ENCODE data around the gene SMARCD1.

The SMARCD1 gene

GRCh38 chr12:50103767-50104321, 18.7 kb downstream of the SMARCD1 start, which contains the start of gene GPD1:
Gene GPD1, plus strand, starts transcription at chr12:50104008. Its CDS starts 43 bp downstream, at chr12:50104051.
- DNase-seq (ENCODE audit: low read depth in 1 of 2, low spot score in 1 of 2): peak in 1 of 2 donors; percentile 14

GRCh38 chr12:50104417-50105366, 19.6 kb downstream of the SMARCD1 start:
- DNase-seq (ENCODE audit: low read depth in 1 of 2, low spot score in 1 of 2): no peak

GRCh38 chr12:50105913-50106450, 20.8 kb downstream of the SMARCD1 start:
- no peak for DNase-seq (ENCODE audit: low read depth in 1 of 2, low spot score in 1 of 2)

- no peak for DNase-seq (ENCODE audit: low read depth in 1 of 2, low spot score in 1 of 2)
These were observed 21.8 kb downstream of the SMARCD1 start for GRCh38 chr12:50106907-50107306.

- DNase-seq (ENCODE audit: low read depth in 1 of 2, low spot score in 1 of 2): no peak
These were observed 22.5 kb downstream of the SMARCD1 start for GRCh38 chr12:50107416-50108268.

GRCh38 chr12:50109319-50109718, 24.2 kb downstream of the SMARCD1 start:
- no peak for DNase-seq (ENCODE audit: low read depth in 1 of 2, low spot score in 1 of 2)

- DNase-seq (ENCODE audit: low read depth in 1 of 2, low spot score in 1 of 2): no peak
These were observed 25.1 kb downstream of the SMARCD1 start for GRCh38 chr12:50110127-50110761.

GRCh38 chr12:50110762-50111351, 25.7 kb downstream of the SMARCD1 start:
- DNase-seq (ENCODE audit: low read depth in 1 of 2, low spot score in 1 of 2): no peak

GRCh38 chr12:50111395-50111692, 26.2 kb downstream of the SMARCD1 start:
- DNase-seq (ENCODE audit: low read depth in 1 of 2, low spot score in 1 of 2): no peak

- DNase-seq (ENCODE audit: low read depth in 1 of 2, low spot score in 1 of 2): peak; percentile 97 to 98
These were observed 26.7 kb downstream of the SMARCD1 start, which contains the start of gene COX14 for GRCh38 chr12:50111693-50112455. Gene COX14, plus strand, starts transcription at chr12:50112236. Its CDS starts 7,808 bp downstream, at chr12:50120044.

GRCh38 chr12:50112456-50113218, 27.5 kb downstream of the SMARCD1 start:
- DNase-seq (ENCODE audit: low read depth in 1 of 2, low spot score in 1 of 2): no peak

- no peak for DNase-seq (ENCODE audit: low read depth in 1 of 2, low spot score in 1 of 2)
These were observed 32.0 kb downstream of the SMARCD1 start for GRCh38 chr12:50117057-50117622.

- DNase-seq (ENCODE audit: low read depth in 1 of 2, low spot score in 1 of 2): no peak
These were observed 34.2 kb downstream of the SMARCD1 start for GRCh38 chr12:50119387-50119786.

GRCh38 chr12:50120521-50120920, 35.4 kb downstream of the SMARCD1 start:
- no peak for DNase-seq (ENCODE audit: low read depth in 1 of 2, low spot score in 1 of 2)

GRCh38 chr12:50120953-50121352, 35.8 kb downstream of the SMARCD1 start:
- DNase-seq (ENCODE audit: low read depth in 1 of 2, low spot score in 1 of 2): no peak

- DNase-seq (ENCODE audit: low read depth in 1 of 2, low spot score in 1 of 2): no peak
These were observed 36.5 kb downstream of the SMARCD1 start for GRCh38 chr12:50121641-50122040.

- DNase-seq (ENCODE audit: low read depth in 1 of 2, low spot score in 1 of 2): no peak
These were observed 38.1 kb downstream of the SMARCD1 start for GRCh38 chr12:50123203-50123602.

- DNase-seq (ENCODE audit: low read depth in 1 of 2, low spot score in 1 of 2): no peak
These were observed 42.4 kb downstream of the SMARCD1 start for GRCh38 chr12:50127546-50127945.

GRCh38 chr12:50129290-50129689, 44.1 kb downstream of the SMARCD1 start:
- DNase-seq (ENCODE audit: low read depth in 1 of 2, low spot score in 1 of 2): no peak

Measured in stimulated activated CD4-positive, alpha-beta T cell treated with anti-CD3 and anti-CD28 coated beads, Interleukin-15, amount 100 ng/mL, for 1 hour (primary cell).